Type B pancreatic cell (in vitro differentiated cells): ENCODE results near the gene PPIE. TPM values are rescaled to one million over a fixed set of nuclear protein-coding genes. Genes with fewer than 3 reads are reported as not detected.
"Not testable (repeated sequence)": the region's sequence is repeated elsewhere in the genome, so short reads cannot be mapped to it uniquely, and the experiment has no call there.

ENCODE experiments used
- DNase-seq: peaks from one replicate; pipeline ENCODE4 v3.0.0; 2021; ENCODE audit warnings: mixed read lengths; ENCODE audit not compliant: unreplicated experiment; ENCODE audit errors: extremely low spot score
- H3K27ac Mint-ChIP-seq: 2 replicates; pipeline ENCODE4 v1.8.0; 2021; ENCODE audit warnings: mild to moderate bottlenecking, mixed read lengths
- H3K27me3 Mint-ChIP-seq: 2 replicates; pipeline ENCODE4 v1.8.0; 2021; ENCODE audit warnings: mixed read lengths
- H3K36me3 Mint-ChIP-seq: 2 replicates; pipeline ENCODE4 v1.8.0; 2021; ENCODE audit warnings: mixed read lengths
- H3K4me1 Mint-ChIP-seq: one replicate; pipeline ENCODE4 v1.8.0; 2021; ENCODE audit warnings: mixed read lengths; ENCODE audit not compliant: unreplicated experiment
- H3K4me3 Mint-ChIP-seq: 2 replicates; pipeline ENCODE4 v1.8.0; 2021; ENCODE audit warnings: mild to moderate bottlenecking, mixed read lengths
- H3K9me3 Mint-ChIP-seq: 2 replicates; pipeline ENCODE4 v1.8.0; 2021; ENCODE audit warnings: mixed read lengths
- total RNA-seq: library from RNA; stranded (reverse); gene quantifications from 2 replicates; pipeline ENCODE4 v1.2.1, GENCODE V29; 2021; ENCODE audit warnings: low replicate concordance
- TF ChIP-seq, protein P1 (sequence below): fragments of 200-600 bp; sonication (generic); conservative IDR thresholded peaks from 2 replicates; pipeline ENCODE4 v1.5.0; 2021; ENCODE audit warnings: antibody characterized with exemption, mild to moderate bottlenecking

PPIE gene
- total RNA-seq, 1 donor from 2014 or later = 50.0 TPM

GRCh38 chr1:39795651-39796050, 57.0 kb downstream of the PPIE start:
- H3K36me3 Mint-ChIP-seq = no peaks in the 10 kb centered on the region
- no peaks in the 10 kb centered on the region for H3K9me3 Mint-ChIP-seq
- H3K4me3 Mint-ChIP-seq = no peak overlapping the region
- no peak for DNase-seq
- peaks cover 46% of the 10 kb centered on the region for H3K27me3 Mint-ChIP-seq
- no peak overlapping the region for H3K27ac Mint-ChIP-seq
- TF ChIP-seq, protein P1, sequence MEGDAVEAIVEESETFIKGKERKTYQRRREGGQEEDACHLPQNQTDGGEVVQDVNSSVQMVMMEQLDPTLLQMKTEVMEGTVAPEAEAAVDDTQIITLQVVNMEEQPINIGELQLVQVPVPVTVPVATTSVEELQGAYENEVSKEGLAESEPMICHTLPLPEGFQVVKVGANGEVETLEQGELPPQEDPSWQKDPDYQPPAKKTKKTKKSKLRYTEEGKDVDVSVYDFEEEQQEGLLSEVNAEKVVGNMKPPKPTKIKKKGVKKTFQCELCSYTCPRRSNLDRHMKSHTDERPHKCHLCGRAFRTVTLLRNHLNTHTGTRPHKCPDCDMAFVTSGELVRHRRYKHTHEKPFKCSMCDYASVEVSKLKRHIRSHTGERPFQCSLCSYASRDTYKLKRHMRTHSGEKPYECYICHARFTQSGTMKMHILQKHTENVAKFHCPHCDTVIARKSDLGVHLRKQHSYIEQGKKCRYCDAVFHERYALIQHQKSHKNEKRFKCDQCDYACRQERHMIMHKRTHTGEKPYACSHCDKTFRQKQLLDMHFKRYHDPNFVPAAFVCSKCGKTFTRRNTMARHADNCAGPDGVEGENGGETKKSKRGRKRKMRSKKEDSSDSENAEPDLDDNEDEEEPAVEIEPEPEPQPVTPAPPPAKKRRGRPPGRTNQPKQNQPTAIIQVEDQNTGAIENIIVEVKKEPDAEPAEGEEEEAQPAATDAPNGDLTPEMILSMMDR = no peak
- H3K4me1 Mint-ChIP-seq = no peaks in the 10 kb centered on the region

- not testable (repeated sequence) for H3K36me3 Mint-ChIP-seq, H3K27ac Mint-ChIP-seq, DNase-seq, H3K9me3 Mint-ChIP-seq, H3K4me3 Mint-ChIP-seq, H3K4me1 Mint-ChIP-seq
- peaks cover 16% of the 10 kb centered on the region for H3K27me3 Mint-ChIP-seq
Measured at GRCh38 chr1:39798859-39799769, 60.4 kb downstream of the PPIE start.

GRCh38 chr1:39799770-39800470, 61.2 kb downstream of the PPIE start:
- H3K27ac Mint-ChIP-seq = no peak overlapping the region
- no peak for DNase-seq
- no peaks in the 10 kb centered on the region for H3K36me3 Mint-ChIP-seq
- H3K4me1 Mint-ChIP-seq = no peaks in the 10 kb centered on the region
- TF ChIP-seq, protein P1 = peak; percentile 86
- peaks cover 3% of the 10 kb centered on the region for H3K9me3 Mint-ChIP-seq
- peaks cover 14% of the 10 kb centered on the region for H3K27me3 Mint-ChIP-seq
- no peak overlapping the region for H3K4me3 Mint-ChIP-seq

DNA sequence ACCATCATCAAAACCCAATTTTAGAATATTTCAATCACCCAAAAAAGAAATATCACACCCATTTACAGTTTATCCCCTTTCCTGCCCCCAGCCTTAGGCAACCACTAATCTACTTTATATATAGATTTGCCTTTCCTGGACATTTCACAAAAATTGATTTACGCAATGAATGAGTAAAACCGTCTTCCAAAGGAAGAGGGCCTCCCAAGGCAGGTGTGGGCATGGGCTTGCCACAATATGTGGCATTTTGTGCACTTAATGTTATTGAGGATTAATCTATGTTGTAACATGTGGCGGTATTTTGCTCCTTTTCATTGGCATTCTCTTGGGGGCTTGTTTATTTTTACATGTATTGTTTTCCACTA, 61.8 kb downstream of the PPIE start:
- Mint-ChIP-seq H3K36me3 (no peaks in the 10 kb centered on the region), H3K27me3 (peaks cover 14% of the 10 kb centered on the region), H3K4me3 (no peak overlapping the region), H3K4me1 (no peaks in the 10 kb centered on the region), H3K9me3 (peaks cover 5% of the 10 kb centered on the region), H3K27ac (no peak overlapping the region)
- DNase-seq = no peak
- TF ChIP-seq, protein P1 = no peak

DNA sequence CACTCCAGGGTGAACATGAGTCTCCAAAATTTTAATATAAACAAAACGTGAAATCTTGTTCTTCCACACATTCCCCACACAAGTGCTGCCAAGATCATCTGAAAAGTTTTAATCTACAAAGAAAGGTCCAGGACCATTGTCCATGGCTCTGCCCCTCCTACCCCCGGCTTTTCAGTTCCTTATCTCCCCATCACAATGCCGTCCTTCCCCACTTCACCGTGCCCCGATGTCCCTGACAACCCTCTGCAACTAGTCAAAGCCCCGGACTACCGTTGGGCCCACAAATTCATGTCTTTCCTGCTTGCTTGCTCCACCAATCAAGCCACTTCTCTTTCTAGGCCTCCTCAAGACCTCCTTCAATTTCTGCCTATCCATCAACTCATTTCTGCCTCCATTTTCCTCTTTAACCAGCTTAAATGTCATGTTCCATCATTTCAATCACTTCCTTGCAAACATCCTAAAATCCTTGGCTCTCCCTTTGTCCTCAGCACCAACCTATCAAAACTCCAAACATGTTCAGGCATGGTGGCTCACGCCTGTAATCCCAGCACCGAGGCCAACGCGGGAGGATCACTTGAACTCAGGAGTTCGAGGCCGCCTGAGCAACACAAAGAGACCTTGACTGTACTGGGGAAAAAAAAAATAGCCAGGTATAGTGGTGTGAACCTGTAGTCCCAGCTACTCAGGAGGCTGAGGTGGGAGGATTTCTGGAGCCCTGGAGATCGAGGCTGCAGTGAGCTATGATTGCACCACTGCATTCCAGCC, 64.0 kb downstream of the PPIE start:
- DNase-seq = no peak
- Mint-ChIP-seq H3K27me3 (peaks cover 7% of the 10 kb centered on the region), H3K36me3 (no peaks in the 10 kb centered on the region), H3K4me3 (no peak overlapping the region), H3K9me3 (peaks cover 5% of the 10 kb centered on the region), H3K27ac (no peak overlapping the region), H3K4me1 (no peaks in the 10 kb centered on the region)
- TF ChIP-seq, protein P1 = no peak
